CD4-positive, alpha-beta T cell treated with Interleukin-15 for 4 hours (primary cell): ENCODE data around the gene SERTAD1.
A peak's percentile ranks its signal among the peaks of the same experiment; 100 is the strongest.

Source experiments
- DNase-seq: peaks from one replicate; pipeline ENCODE4 v3.0.0-alpha.2; 2020; ENCODE audit warnings: low spot score

Gene SERTAD1

DNA sequence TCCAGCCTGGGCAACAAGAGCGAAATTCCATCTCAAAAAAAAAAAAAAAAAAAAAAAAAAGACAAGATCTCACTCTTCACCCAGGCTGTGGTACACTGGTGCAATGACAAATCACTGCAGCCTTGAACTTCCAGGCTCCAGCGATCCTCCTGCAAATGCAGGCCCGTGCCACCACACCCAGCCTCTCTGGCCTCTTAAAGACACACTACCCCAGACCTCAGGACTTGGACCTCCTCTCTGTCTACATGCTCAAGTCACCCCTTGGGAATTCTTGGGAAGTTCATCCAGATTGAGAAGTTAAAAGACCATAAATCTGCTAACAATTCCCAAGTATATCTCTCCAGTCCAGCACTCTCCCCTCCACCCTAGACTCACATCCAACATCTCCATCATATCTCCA is 25.2 kb downstream of the SERTAD1 start:
- no peak for DNase-seq

DNA sequence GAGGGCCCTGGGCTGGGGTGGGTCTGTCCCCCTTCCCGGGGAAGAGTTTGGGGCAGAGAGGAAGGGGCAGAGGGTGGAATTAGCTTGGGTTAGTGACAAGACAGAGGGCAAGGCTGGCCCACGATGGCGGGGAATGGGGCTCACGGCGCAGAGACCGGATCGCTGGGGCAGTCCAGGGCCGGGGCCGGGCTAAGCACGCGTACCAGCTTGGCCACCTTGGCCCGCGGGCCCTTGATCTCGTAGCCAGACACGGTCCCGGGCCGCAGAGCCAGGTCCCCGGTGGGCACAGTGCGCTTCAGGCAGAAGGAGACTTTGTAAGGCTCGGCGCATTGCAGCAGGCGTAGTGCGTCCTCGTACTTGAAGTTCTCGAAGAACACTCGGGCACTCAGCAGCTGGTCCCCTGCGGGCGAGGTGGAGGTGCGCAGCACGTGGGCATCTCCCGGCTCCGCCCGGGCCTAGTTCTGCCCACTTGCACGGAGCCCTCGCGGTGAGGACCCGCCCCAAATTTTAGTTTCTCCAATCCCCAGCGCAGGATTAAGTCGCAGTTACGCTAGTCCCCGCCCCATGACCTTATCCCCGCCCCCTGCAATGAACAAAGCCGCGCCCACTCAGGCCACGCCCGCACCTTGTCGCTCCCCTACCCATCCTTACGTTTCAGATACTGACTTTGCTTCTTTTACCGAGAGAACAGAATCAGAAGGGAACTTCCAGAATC is 27.2 kb downstream of the SERTAD1 start:
- DNase-seq = peak; percentile 66

DNA sequence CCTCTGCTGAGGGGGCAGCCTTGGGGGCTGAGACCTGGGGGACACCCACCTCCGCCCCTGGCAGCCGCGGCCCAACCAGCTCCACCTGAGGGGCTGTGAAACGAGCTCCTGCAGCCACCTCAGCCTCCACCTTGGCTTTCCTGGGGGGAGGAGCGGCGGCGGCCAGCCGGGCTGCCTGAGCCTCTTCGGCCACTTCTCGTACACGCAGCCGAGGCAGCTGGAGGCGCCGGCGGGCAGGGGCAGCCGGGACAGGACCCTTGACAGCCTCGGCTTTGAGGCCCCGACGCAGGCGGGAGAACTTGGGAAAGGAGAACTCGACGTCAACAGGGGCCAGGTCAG is 28.3 kb downstream of the SERTAD1 start:
- DNase-seq = no peak

DNA sequence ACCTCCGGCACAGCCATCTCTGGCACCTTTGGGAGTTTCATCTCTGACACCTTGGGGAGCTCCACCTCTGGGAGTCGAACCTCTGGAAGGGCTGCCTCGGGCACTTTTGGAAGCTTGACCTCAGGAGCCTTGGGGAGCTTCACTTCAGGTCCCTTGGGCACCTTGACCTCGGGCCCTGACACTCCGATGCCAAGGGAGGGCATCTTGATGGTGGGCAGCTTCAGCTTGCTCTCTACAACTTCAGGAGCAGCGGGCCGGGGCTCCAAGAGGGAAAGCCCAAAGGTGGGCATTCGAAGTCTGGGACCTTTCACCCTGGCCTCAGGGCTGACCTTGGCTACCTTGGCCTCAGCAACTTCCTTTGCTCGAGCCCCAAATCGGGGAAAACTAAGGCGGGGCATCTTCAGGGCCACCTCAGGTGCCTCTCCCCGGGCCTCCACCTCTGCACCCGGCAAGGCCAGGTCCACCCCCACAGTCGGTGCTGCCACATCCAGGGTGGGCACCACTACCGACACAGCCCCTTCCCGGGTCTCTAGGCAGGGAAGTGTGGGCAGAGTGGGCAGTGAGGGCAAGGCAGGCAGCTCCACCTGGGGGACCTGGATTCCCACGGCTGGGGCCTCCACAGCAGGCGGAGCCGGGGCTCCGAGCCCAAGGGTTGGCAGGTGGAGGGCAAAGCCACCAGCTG is 28.8 kb downstream of the SERTAD1 start:
- DNase-seq = no peak

DNA sequence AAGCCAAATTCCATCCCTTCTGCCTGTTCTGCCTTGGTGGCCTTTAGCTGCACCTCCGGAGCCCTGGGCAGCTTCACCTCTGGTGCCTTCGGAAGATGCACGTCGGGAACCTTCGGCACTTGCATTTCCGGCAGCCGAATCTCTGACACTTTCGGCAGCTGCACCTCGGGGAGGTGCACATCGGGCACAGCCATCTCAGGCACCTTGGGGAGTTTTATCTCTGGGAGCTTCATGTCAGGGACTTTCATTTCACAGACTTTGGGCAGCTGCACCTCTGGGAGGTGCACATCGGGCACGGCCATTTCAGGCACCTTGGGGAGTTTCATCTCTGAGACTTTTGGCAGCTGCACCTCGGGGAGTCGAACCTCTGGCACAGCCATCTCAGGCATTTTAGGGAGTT is 29.8 kb downstream of the SERTAD1 start:
- no peak for DNase-seq

DNA sequence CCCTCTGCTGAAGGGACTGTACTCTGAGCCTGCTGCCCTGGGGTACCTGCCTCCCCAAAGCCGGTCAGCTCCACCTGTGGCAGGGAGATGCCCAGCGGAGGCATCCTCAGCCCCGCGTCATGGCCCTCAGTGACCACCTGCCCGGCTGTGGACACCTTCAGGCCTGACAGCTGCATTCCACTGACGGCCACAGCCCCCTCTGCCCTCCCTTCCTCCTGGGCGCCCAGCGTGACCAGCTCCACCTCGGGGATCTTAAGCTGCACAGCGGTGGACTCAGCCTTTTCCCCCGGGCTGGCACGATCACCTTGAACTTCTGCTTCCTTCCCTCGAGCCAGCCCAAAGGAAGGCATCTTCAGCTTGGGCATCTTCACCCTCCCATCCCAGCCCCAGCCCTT is 31.0 kb downstream of the SERTAD1 start:
- no peak for DNase-seq

DNA sequence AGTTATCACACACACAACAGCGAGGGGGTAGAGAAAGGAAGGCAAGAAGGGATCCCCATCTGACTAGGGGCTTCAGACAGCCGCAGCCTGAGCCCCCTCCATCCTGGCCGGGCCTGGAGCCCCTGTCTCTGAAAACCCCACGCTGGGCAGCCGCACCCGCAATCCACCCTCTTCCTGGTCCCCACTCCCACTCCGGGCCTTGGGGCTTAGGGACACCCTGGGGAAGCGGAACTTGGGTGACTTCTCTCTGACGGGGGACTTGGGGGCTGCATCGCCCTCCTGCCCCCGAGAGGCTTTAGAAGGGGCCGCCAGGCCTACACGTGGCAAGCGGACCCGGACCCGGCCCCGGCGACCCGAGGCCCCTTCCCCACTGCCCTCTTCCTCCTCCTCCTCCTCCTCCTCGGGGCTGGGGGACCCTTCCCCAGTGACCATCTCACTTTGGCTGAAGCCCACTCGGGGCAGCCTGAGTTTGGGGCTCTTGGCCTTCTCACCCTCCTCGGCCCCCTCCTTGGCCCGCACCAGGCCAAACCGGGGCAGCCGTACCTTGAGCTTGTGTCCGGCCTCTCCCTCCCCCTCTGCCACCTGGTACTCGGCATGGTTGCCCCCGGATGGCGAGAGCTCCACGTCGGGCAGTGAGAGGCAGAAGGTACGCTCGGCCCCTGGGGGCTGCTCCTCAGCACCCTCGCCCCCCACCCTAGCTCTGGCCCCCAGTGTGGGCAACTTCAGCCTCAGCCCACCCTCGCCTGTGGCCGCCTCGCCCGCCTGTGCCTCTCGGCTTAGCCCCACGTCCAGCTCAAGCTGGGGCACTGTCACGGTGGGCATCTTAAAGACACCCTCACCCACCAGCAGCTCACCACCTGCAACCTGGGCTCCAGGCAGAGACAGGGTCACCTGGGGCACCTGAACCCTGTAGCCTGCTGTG is 31.6 kb downstream of the SERTAD1 start:
- DNase-seq = no peak

DNA sequence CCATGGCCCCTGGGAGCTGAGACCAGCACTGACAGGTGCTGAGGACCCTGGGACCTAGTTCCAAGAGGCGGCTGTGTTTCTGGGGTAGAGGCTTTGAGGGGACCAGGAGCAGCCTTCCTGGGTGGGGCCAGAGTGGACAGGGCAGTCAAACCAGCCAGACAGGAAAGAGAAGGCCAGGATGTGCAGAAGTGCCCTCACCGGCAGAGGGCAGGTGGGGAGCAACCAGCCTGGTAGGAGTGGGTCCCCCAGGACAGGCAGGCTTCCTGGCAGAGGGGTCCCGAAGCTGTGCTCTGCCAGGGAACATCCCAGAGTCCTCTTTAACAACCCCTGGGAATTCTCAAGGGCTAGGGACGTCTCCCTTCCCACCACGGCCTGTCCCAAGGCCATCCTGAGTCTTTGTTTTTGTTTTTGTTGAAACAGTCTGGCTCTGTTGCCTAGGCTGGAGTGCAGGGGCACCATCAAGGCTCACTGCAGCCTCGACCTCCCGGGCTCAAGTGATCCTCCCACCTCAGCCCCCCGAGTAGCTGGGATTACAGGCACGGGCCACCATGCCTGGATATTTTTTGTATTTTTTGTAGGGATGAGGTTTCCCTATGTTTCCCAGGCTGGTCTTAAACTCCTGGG is 32.8 kb downstream of the SERTAD1 start:
- DNase-seq = no peak

DNA sequence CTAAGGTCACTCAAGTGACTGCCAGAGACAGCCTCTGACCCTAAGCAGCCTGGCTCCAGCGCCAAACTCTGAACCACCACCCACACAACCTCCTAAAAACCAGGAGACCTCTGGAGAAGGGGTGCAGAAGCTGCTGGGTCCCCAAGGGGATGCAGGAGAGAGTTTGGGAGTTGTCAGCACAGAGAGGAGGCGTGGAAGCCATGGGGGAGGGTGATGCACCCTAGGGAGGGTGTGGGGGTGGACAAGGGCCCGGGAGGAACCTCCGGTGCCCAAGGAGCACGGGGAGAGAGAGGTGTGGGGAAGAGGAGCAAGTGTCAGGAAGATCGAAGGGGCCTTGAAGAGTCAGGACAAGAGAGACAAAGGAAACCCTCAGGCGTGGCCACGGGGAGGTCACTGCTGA is 33.7 kb downstream of the SERTAD1 start:
- DNase-seq = no peak

DNA sequence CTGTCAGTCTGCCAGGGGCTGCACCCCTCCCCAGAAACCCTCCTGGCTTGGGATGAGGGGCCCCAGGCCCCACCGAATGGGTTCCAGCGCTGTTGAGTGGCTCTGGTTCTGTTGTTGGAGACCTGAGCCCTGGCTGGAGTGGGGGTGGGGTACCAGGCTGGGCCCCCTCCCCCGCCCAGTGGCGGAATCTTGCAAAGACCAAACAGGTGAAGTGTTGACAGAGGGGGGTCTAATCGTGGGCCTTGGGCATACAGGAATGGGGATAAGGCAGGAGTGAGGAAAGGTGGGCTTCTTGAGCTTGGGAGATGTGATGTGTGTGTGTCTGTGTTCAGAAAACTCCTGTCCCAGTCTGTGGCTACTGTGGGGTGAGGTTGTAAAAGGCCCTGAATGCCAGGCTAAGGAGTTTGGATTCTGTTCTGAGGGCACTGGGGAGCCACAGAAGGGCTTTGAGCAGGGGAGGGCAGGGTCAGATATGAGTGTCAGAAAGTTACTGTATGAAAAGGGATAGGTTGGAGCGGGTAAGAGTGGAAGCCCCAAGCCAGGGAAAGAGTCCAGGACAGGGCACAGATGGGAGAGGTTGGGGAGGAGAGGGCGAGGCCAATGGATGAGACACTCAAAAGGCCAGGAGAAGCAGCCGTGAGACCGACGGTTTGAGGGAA is 35.6 kb downstream of the SERTAD1 start, which contains the start of gene HIPK4:
HIPK4 (minus strand) TSS at position 98 of the 659 bp plus-strand sequence. CDS start 279 bp downstream, outside the sequence.
- no peak for DNase-seq

DNA sequence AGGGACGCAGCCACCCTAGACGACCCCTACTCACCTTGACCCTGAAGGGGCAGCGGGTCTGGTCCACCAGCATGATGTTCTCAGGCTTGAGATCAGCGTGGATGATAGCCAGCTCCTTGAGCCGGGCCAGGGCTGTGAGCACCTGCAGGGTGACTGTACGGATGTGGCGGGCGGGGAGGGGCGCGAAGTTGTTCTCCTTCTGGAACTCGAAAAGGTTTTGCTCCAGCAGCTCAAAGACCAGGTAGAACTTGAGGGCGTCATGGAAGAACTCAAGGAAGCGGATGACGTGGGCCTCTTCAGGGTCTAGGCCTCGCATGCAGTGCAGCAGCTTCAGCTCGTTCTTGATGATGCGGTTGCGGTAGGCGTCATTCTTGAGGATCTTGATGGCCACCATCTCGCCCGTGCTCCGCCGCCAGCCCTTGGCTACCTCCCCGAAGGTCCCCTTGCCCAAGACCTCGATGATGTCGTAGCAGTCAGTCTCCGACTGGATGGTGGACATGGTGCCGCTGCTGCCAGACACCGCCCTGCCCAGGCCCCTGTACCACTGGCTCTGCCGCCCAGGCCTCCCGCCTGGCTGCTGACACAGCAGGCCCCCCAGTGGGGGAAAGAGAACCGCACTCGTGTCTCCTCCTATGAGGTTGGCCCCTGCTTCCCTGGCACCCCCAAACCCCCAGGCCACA is 36.2 kb downstream of the SERTAD1 start:
- DNase-seq = no peak

DNA sequence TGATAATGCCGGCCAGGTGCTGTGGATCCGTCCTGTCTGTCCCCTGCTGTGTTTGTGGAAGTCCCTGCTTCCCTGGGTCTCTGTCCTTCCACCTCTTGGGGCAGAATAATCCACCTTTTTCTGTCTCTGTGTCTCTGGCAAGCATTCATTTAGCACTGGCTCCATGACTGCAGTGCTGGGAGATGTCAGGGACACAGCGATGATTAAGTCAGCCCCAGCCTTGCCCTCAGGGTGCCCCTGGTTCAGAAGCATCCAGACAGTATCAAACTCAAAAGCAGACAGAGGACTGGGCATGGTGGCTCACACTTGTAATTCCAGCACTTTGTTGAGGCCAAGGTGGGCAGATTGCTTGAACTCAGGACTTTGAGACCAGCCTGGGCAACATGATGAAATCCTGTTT is 37.3 kb downstream of the SERTAD1 start:
- no peak for DNase-seq

DNA sequence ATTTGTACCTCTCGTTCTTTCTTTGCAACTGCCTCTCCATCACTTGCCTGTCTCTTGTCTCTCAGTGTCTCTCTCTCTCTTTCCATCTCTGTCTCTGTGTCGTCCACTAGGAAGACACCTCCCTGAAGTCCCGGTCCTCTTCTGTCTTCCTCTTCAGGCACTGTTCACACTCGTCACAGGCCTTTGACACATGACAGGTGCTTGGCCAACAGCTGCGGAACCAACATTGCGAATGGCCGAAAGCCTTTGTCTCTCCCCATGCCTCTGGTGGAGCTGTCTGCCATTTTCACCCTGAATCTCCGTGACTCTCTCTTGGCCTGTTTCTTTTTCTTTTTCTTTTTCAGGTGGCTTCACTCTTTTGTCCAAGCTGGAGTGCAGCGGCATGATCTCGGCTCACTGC is 38.6 kb downstream of the SERTAD1 start:
- no peak for DNase-seq

DNA sequence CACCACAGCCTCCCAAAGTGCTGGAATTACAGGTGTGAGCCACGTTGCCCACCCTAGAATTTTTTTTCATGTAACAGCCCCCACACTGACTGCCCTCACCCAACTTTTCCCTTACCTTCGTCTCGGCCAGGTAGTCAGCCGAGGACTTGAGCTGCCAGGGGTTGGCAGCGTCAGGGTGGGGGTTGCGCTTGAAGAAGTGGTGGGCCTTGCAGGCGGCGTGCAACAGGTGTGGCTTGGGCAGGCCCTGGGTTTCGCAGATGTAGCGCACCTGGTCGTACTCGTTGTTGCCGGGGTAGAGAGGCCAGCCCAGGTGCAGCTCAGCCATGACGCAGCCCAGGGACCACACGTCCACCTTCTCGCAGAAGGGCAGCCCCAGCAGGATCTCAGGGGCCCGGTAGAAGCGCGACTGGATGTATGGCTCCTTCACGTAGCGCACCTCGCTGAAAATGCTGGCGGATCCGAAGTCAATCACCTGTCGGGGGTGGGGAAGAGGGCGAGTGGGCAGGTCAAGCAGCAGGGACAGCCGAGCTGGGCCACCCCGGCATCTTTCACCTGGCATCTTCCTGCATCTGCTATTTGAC is 42.0 kb downstream of the SERTAD1 start:
- no peak for DNase-seq

DNA sequence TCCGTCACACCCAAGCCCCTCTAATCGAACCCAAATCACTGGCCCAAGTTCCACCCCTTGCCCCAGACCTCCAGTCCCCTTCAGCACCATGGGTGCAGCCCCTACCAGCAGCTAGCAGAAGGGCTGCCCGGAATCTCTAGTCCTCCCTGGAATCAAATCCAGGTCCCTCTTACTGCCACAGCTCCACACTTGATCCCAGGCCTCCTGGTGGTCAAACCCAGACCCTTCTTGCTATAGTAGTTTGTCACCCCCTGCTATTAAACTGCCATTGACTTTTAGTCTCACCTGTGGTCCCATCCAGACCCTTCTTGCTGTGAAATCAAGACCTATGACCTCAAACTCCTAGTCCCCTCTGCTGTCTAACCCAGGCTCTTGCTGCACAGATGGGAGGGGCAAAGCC is 44.5 kb downstream of the SERTAD1 start:
- DNase-seq = no peak

DNA sequence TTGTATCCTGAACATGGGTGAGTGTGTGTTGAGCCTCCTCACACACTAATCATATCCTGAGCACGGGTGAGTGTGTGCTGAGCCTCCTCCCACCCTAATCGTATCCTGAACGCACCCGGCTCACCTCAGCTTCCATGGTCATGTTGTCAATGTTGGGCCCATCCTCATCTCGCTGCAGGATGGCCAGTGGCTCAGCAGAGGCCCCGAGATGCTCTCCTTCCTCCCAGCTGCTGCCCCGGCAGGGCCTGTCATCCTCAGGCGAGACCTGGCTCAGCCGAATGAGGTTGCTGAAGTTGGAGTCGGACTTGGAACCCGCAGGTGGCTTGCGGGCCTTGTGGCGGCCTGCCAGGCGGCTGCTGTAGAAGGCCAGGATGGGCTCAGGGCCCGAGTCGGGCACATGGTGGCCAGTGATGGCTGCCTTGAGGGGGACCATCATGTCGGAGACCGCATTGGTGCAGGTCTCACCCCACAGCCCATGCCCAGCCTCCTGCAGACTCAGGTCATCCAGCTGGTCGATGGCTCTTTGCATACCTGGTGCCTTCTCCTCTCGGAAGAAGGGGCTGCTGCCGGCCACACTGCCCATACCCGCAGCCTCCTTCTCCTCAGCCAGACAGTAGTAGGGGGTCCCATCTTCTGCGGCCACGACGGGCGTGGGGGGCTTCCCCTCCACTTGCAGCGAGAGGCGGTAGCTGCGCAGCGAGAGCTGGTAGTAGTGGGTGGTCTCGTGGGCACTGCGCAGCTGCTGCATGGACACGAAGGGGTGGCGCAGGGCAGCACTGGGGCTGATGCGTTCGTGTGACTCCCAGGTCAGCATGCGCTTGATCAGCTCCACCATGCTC is 45.4 kb downstream of the SERTAD1 start:
- no peak for DNase-seq

DNA sequence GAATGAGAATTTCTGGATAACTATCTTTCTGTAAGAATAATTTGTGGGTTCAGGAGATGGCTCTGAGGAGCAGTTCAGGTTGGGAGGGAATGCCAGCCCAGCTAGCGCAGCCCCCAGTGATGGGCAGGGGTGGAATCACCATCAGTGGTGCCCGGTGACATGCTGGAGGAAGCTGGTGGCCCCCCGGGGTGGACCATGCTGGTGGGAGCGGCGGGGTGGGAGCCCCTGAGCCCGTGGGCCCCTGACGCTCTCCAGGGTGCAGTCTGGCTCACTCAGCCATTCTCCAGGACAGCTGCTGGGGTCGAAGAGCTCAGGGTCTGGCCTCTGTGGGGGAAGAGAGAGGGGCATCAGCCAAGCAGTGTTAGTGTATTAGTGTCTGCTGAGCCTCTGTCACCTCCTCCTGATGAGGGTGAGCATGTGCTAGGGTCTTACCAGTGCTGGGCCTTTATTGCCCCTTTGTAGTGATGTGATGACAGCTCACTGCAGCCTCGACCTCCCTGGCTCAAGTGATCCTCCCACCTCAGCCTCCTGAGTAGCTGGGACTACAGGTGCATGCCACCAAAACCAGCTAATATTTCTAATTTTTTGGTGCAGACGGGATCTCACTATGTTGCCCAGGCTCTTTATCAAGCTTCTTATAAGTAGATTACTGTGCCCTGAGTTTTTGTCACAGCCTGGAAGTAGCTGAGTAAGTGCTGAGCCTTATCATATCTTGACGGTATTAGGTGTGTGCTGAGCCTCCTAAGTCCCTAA is 46.2 kb downstream of the SERTAD1 start:
- DNase-seq = no peak

DNA sequence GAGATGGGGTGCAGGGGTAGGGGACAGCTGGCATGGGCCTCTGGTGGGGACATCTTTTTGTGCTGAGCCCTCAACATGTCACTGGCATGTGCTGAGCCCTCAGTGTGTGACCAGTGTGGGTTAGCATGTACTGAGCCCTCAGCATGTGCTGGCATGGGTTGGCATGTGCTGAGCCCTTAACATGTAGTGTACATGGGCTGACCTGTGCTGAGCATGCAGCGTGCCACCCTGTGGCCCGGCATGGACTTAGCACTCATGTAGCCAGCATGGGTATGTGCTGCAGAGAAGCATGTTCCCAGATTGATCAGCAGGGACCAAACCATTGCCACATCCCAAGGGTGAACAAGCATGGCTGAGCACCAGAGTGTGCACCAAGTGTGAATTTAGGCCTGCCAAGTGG is 47.3 kb downstream of the SERTAD1 start:
- no peak for DNase-seq

DNA sequence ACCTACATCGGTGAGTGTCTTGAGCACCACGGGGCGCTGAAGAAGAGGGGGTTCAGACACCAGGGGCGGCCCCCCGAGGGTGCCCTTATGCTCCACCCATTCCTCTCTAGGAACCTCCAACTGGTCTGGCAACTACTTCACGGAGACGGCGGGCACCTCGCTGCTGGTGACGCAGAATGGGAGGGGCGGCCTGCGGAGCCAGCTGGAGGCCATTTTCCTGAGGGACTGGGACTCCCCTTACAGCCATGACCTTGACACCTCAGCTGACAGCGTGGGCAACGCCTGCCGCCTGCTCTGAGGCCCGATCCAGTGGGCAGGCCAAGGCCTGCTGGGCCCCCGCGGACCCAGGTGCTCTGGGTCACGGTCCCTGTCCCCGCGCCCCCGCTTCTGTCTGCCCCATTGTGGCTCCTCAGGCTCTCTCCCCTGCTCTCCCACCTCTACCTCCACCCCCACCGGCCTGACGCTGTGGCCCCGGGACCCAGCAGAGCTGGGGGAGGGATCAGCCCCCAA is 47.9 kb downstream of the SERTAD1 start:
- no peak for DNase-seq
